ENCODE results near the gene SLC35E2B.
"Not testable (repeated sequence)": the region's sequence is repeated elsewhere in the genome, so short reads cannot be mapped to it uniquely, and the experiment has no call there.

DNA sequence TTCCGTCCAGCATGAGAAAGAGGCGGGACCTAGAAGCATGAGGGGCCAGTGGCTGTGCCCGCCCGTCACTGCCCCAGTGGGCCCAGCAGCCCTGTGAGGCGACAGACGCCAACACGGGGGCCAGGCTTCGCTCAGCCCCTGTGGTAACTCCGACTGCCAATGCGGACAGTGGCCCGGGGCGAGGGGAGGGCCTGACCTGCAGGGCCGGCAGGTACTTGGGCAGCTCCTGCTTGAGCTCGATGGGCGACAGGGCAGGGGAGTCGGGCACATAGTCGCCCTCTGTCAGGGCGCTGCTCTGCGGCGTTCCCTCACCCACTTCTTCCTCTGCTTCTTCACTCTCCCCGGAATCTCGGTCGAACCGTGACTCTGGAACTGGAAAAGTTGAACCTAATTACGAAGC, 52.5 kb downstream of the SLC35E2B start:
- not testable (repeated sequence) for TF ChIP-seq CTCF (IDR thresholded peaks at IDR 0.05); POLR2A (IDR thresholded peaks at IDR 0.05); POLR2AphosphoS5 (IDR thresholded peaks at IDR 0.05; ENCODE audit: insufficient read depth in 1 of 2, low read depth in 1 of 2)

Measured in vagina (tissue), 2 donors.